ENCODE results near the gene CCDC106. TPM values are rescaled to one million over a fixed set of nuclear protein-coding genes. Genes with fewer than 3 reads are reported as not detected.

CCDC106 gene
- total and polyA plus RNA-seq, 2 of the 4 experiments (the other 2 are of a cell fraction), result 2.3 to 13.6 TPM

- peak overlapping the region; percentile 98 for H3K9ac ChIP-seq (ENCODE audit: low read depth, low read length)
- WGBS, 2 experiments (ENCODE audit: extremely low coverage in 2 of 2, insufficient read length in 1 of 2), result 0% methylated on average over 1 of the region's 16 CpGs; no CpG with 5 or more reads in 1 of the 2 experiments
Observed at GRCh38 chr19:55675661-55676354, 27.8 kb downstream of the CCDC106 start.

More at GRCh38 chr19:55675661-55676354, 27.8 kb downstream of the CCDC106 start:
- DNase-seq (no peak), ATAC-seq (ENCODE audit: low read depth) (no peak)
- H3K27me3 ChIP-seq (ENCODE audit: control insufficient read depth, insufficient read depth, low read length), result no peaks in the 10 kb centered on the region
- peak overlapping the region; percentile 67 for H2AK5ac ChIP-seq (ENCODE audit: low read depth, low read length)
- no peak overlapping the region for H3K18ac ChIP-seq (ENCODE audit: low read depth, low read length)
- no peak overlapping the region for H2BK120ac ChIP-seq (ENCODE audit: low read depth, low read length)
- peaks cover 5% of the 10 kb centered on the region; the same call in 1 of the 2 replicates for H3K4me1 ChIP-seq (ENCODE audit: control insufficient read depth, insufficient read depth, low read length)
- H2BK5ac ChIP-seq (ENCODE audit: low read depth, low read length, poor library complexity, severe bottlenecking), result peak overlapping the region; percentile 85
- H3K9me3 ChIP-seq (ENCODE audit: control insufficient read depth, insufficient read depth, low read length), result no peaks in the 10 kb centered on the region
- H4K8ac ChIP-seq (ENCODE audit: low read depth in 2 of 2, low read length in 2 of 2), result peak overlapping the region; percentile 47 to 77; a peak in 3 of 4 replicates
- H4K91ac ChIP-seq (ENCODE audit: insufficient read depth, low read depth, low read length), result peak overlapping the region; percentile 43; the same call in 1 of the 2 replicates
- dilution Hi-C loops (cut with HindIII; ENCODE audit: low sequenced_read_pairs, unreplicated experiment) (no loop called here), intact Hi-C loops (cut with micrococcal nuclease) (loop anchor here (2.0 kb wide), 1 partner anchor 21 kb away; the partner anchor contains the start of gene U2AF2), in situ Hi-C loops (cut with MboI; ENCODE audit: low sequenced_read_pairs) (loop anchor here (25.0 kb wide), 1 partner anchor 461 kb away; the partner anchor contains the start of gene ZNF444)
- peak overlapping the region; percentile 28; the same call in 1 of the 2 replicates for H4K5ac ChIP-seq (ENCODE audit: low read depth, low read length)
- ChIA-PET CTCF (no interaction called here), POLR2A (ENCODE audit: unreplicated experiment) (no interaction called here)
- no peak overlapping the region for H2BK20ac ChIP-seq (ENCODE audit: low read depth, low read length)
- peak overlapping the region; percentile 94 for H2AFZ ChIP-seq (replicated peaks; ENCODE audit: low read length, poor library complexity)
- TF ChIP-seq CTCF (conservative IDR thresholded peaks at IDR 0.05; ENCODE audit: low read depth, low read length) (no peak), POLR2A (IDR thresholded peaks at IDR 0.05; ENCODE audit: low read depth, low read length) (no peak), USF2 (IDR thresholded peaks at IDR 0.05; ENCODE audit: low read depth, low read length) (no peak), SMC3 (IDR thresholded peaks at IDR 0.05; ENCODE audit: low read depth, low read length) (no peak), MAFK (IDR thresholded peaks at IDR 0.05; ENCODE audit: low read depth, low read length) (peak; percentile 6; the same call in 1 of the 2 replicates)
- H3K79me1 ChIP-seq (ENCODE audit: low read depth in 1 of 2, low read length in 2 of 2), result peaks cover 13 to 64% of the 10 kb centered on the region in 2 experiments; a peak in 3 of 4 replicates
- H3K9me1 ChIP-seq (ENCODE audit: insufficient read depth, low read length), result peaks cover 3% of the 10 kb centered on the region; the same call in 1 of the 2 replicates
- H3K4me3 ChIP-seq (ENCODE audit: insufficient read depth, low read depth, low read length), result peak overlapping the region; percentile 80
- H3K27ac ChIP-seq (ENCODE audit: insufficient read depth, low read length), result peak overlapping the region; percentile 78
- TSS peak; percentile 53 for BruUV-seq (replicated peaks)
- peak overlapping the region; percentile 91 for H2AK9ac ChIP-seq (replicated peaks; ENCODE audit: low read depth, low read length, poor library complexity)
- peak overlapping the region; percentile 73 for H3K56ac ChIP-seq (ENCODE audit: extremely low read depth, insufficient read depth, low read length)
- H3K36me3 ChIP-seq (ENCODE audit: control insufficient read depth, insufficient read depth, low read length), result peaks cover 38% of the 10 kb centered on the region
- peak overlapping the region; percentile 35 for H3K14ac ChIP-seq (replicated peaks; ENCODE audit: low read depth, low read length)
- peak overlapping the region; percentile 73; the same call in 1 of the 2 replicates for H3K23ac ChIP-seq (ENCODE audit: low read depth, low read length)
- H3K4me2 ChIP-seq (ENCODE audit: low read depth, low read length), result peak overlapping the region; percentile 96
- H4K20me1 ChIP-seq (ENCODE audit: insufficient read depth, low read length), result peaks cover 63% of the 10 kb centered on the region
- peak overlapping the region; percentile 75 for H3K4ac ChIP-seq (ENCODE audit: low read depth, low read length)
- H2BK15ac ChIP-seq (ENCODE audit: low read depth, low read length), result no peak overlapping the region

All from IMR-90 (cell line).